Gastrocnemius medialis (tissue), 4 donors: ENCODE data around the gene PRDM16.

Experiments used
- CTCF ChIP-seq, 5 experiments: fragments of 450-650 bp in 3 of 5; fragments of 200-600 bp in 2 of 5; sonication (generic) in 2 of 5; IDR thresholded peaks in 4 of 5; conservative IDR thresholded peaks in 1 of 5; 1 replicate in 4 of 5; 2 replicates in 1 of 5; pipeline ENCODE4 v1.5.1; 2016 to 2019; ENCODE audit warnings: antibody characterized with exemption in 5 of 5, mild to moderate bottlenecking in 3 of 5, moderate library complexity in 3 of 5
- POLR2A ChIP-seq, 2 donors: fragments of 450-650 bp; IDR thresholded peaks; one replicate each; pipeline ENCODE4 v1.6.1; 2017; ENCODE audit warnings: antibody characterized with exemption in 2 of 2, mild to moderate bottlenecking in 2 of 2, moderate library complexity in 2 of 2

GRCh38 chr1:3074800-3075199 lies 5.8 kb downstream of the PRDM16 start:
- TF ChIP-seq CTCF (IDR thresholded peaks at IDR 0.05 in 4 of 5, conservative IDR thresholded peaks at IDR 0.05 in 1 of 5): no peak
- no peak for TF ChIP-seq POLR2A (IDR thresholded peaks at IDR 0.05)
